EH (cell line): Measurements from ENCODE around the gene B3GNT3.
A peak's percentile ranks its signal among the peaks of the same experiment; 100 is the strongest.
"Not testable (repeated sequence)": the region's sequence is repeated elsewhere in the genome, so short reads cannot be mapped to it uniquely, and the experiment has no call there.

Experiments used
- DNase-seq: peaks from one replicate; pipeline ENCODE4 v3.0.0-alpha.2; 2015; ENCODE audit warnings: low read depth

Gene B3GNT3

DNA sequence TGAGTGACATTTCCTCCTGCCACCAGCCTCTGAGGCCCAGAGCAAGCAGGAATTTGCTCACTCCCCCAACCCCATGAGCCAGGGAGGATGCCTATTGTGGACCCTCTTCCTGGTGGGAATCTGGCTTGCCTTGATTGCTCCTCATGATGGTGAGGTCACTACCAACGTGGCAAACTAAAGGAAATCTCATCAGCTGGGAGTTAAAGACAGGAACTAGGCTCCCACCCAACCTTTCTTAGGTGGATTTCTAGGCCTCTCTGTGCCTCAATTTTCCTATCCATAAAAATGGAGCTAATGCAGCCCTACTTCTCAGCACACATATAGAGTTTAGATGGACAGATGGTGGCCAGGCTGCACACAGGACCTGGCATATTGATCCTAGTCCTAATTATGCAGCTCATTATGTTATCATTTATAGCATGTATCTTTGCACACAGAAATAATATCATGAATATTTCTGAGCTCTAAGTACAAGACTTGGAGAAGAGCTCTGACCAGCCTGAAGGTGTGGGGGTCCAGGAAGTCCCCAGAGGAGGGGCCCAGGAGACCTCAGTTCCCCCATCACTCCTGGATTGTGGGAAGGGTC is 2.0 kb downstream of the B3GNT3 start:
- no peak for DNase-seq

DNA sequence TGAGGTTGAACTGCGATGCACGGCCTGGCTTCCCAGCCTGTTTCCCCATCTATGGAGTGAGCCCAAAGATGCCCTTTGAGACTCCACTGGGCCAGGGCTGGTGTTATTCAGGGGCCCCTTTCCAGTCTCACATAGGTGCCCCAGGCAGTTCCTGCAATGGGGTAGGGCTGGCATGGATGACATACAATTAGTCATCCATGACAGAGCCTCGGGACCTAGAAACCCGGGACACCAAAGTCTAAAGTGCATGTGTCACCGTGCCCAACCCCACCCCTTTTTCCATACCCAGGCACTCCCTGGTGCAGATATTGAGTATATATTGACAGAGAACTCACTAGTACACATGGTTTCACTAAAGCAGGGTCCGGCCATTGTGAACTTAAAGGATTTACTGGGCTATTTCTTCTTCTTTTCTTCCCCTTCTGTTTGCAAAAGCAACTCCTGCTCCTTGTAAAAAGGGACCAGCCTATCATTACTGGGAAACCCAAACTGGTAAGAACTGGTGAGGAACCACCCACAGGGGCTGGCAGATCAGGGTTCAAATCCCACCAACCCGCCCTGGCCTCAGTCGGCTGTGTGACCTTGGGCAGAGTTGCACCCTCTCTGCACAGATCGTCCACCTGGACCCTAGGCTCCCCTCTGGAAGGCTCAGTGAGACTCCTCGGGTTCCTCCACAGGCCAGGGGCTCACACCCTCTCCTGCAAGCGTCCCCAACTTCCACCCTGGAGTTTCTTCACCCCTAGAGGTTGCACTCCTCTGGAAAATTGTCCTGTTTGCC is 2.7 kb downstream of the B3GNT3 start:
- peak; percentile 58 for DNase-seq

GRCh38 chr19:17798599-17798998 is 3.7 kb downstream of the B3GNT3 start:
- not testable (repeated sequence) for DNase-seq

GRCh38 chr19:17802137-17802858 is 7.4 kb downstream of the B3GNT3 start:
- no peak for DNase-seq

GRCh38 chr19:17803264-17803896 is 8.4 kb downstream of the B3GNT3 start:
- DNase-seq, result no peak

DNA sequence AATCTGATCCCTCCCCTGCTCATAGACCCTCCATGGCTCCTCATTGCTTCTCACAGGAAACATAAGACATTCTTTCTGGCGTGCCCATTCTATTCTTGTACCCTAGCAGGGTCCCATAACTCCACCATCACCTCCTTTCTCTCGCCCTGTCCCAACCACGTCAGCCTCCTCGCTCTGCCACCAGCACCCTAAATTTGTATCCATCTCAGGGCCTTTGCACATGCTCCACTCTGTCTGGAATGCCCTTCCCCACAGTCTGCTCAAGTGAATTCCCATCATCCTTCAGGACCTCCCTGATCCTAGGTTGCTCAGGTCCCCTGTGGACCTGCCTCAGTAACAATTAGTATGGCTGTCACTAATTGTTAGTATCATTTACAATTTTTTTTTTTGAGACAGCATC is 10.5 kb downstream of the B3GNT3 start:
- DNase-seq, result no peak

DNA sequence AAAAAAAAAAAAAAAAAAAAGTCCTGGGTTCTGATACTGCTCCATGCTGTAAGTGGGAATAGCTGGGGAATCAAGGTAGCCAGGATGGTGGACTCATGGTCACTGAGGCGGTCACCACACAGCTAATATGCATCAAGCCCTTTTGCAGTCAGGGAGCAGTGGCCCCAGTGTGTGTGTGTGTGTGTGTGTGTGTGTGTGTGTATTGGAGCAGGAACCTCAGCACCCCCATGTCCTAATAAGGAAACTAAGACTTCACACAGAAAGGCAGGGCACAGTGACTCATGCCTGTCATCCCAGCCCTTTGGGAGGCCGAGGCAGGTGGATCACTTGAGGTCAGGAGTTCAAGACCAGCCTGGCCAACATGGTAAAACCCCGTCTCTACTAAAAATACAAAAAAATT is 12.0 kb downstream of the B3GNT3 start:
- DNase-seq, result no peak

DNA sequence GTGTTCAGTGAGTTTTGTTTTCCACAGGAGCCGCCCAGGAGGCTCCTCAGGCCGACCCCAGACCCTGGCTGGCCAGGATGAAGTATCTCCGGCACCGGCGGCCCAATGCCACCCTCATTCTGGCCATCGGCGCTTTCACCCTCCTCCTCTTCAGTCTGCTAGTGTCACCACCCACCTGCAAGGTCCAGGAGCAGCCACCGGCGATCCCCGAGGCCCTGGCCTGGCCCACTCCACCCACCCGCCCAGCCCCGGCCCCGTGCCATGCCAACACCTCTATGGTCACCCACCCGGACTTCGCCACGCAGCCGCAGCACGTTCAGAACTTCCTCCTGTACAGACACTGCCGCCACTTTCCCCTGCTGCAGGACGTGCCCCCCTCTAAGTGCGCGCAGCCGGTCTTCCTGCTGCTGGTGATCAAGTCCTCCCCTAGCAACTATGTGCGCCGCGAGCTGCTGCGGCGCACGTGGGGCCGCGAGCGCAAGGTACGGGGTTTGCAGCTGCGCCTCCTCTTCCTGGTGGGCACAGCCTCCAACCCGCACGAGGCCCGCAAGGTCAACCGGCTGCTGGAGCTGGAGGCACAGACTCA is 12.9 kb downstream of the B3GNT3 start:
- no peak for DNase-seq

- DNase-seq, result no peak
Observed at GRCh38 chr19:17811103-17811502, 16.2 kb downstream of the B3GNT3 start.

- no peak for DNase-seq
Observed at GRCh38 chr19:17811681-17812080, 16.7 kb downstream of the B3GNT3 start.

DNA sequence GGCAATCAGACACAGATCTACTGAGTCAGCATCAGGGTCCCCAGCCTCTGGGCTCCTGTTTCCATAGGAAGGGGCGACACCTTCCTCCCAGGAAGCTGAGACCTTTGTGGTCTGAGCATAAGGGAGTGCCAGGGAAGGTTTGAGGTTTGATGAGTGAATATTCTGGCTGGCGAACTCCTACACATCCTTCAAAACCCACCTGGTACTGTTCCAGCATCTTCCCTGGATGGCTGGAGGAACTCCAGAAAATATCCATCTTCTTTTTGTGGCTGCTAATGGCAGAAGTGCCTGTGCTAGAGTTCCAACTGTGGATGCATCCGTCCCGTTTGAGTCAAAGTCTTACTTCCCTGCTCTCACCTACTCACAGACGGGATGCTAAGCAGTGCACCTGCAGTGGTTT is 17.2 kb downstream of the B3GNT3 start:
- no peak for DNase-seq

- no peak for DNase-seq
Observed at GRCh38 chr19:17817668-17818363, 22.9 kb downstream of the B3GNT3 start.

GRCh38 chr19:17821190-17821589 is 26.3 kb downstream of the B3GNT3 start, which contains the start of gene INSL3:
TSS of gene INSL3 (minus strand) at chr19:17821519. CDS start at chr19:17821506, 13 bp downstream.
- no peak for DNase-seq

GRCh38 chr19:17824339-17824738 is 29.4 kb downstream of the B3GNT3 start:
- DNase-seq, result no peak

GRCh38 chr19:17826508-17827056 is 31.6 kb downstream of the B3GNT3 start:
- no peak for DNase-seq

DNA sequence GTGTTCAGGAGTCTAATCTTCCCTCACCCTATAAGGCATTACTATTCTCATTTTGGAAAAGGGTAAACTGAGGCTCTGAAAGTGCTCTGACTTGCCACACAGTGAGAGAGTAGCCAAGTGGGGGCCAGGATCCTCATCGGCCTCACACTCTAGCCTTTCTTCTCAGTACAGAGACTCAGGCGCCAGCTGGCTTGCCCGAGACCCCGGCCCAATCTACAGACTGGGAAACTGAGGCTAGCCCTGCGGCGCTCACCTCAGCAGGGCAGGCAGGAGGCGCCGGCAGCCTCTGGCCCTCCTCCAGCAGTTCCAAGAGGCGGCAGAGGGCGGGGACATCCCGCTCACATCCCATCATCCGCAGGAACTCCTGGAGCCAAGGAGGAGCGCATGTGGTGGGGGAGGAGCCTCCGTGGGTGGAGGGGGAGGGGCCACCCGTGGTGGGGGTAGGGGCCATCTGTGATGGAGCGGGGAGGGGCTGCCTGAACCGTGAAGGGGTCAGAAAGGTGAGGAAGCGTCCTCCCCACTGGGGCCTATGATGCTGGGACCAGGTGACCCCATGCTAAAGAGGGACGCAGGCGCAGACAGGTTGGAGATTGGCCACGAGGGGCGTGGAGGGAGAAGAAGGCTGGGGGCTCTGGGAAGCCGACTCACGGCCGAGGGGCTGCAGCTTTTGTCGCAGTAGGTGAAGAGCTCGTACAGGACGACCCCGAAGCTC is 35.1 kb downstream of the B3GNT3 start:
- peak; percentile 63 for DNase-seq

GRCh38 chr19:17830567-17831418 is 35.9 kb downstream of the B3GNT3 start:
- peak; percentile 80 for DNase-seq

DNA sequence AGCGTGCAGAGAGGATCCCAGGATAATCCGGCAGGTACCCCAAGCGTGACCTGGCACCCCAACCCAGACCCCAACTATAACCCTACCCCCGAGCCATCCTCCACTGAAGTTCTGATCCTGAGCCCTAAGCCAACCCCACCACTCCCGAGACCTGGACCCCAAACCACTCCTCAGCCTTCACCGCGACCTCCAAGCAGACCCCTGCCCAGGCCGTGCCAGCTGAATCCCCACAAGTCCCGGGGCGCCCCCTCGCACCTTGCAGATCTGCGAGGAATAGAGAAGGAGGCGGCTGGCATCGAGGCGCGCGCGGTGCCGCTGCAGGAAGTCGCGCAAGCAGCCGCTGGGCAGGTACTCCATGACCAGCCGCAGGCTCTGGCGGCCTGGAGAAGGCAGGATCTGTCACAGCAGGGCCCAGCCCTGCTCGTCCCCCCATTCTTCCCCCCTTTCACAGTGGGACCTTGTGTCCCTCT is 36.5 kb downstream of the B3GNT3 start:
- DNase-seq, result no peak

GRCh38 chr19:17832443-17833208 is 37.7 kb downstream of the B3GNT3 start:
- no peak for DNase-seq
